ENCODE results near the gene PISD. TPM values are rescaled to one million over a fixed set of nuclear protein-coding genes. Genes with fewer than 3 reads are reported as not detected.

PISD gene
- total RNA-seq: 45.4 and 47.7 TPM in 2 replicates

DNA sequence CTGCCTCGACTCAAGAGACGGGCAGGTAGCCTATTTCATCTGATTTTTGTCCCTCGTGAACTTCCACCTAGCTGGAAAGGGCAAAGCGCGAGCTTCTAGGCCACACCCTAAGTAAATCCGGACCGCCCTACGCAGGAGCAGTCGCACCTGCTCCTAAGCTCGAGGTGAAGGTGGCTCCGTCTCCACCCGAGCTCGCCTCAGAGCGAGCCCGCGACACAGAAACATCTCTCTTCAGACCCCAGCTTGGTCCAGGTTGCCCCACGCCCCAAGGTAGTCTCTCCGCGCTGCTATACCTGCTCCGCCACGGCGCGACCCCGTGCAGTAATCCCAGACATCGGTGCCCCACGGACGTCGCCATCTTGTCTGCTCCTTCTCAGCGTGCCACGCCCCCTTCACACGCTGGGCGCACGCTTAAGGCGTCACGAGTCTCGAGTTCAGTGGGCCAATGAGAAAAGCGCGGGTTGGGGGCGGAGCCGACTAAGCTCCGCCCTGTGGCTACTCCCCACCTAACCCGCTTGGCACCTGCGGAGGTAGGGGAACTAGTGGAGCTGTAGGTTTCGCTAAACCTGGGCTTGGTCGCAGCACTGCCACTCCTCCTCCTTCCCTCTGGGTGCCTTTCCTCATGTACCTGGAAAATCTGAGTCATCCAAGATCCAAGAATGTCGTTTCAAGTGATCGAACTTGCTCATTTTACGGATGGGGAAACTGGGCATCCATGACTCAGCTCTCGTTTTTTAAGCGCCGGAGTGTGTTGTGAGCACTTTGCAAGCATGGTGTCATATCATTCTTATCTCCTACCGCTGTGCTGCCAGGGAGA lies at the start of gene PISD:
Gene PISD, minus strand, starts transcription at position 365 of the 817 bp plus-strand sequence. Its CDS starts 7 bp downstream, at position 358.

Other genes with a start within 250 kb of the PISD start
- gene EIF4ENIF1, start 172.4 kb downstream of the PISD start, total RNA-seq: 10.4 and 10.6 TPM in 2 replicates
- 22.1 and 28.6 TPM in 2 replicates for gene SFI1, start 165.7 kb downstream of the PISD start, total RNA-seq
- 15.9 and 21.8 TPM in 2 replicates for gene PRR14L, start 87.9 kb upstream of the PISD start, total RNA-seq
- 11.5 and 14.4 TPM in 2 replicates for gene DEPDC5, start 91.8 kb upstream of the PISD start, total RNA-seq